Smooth muscle cell (in vitro differentiated cells): Measurements from ENCODE around the gene FAM3C. TPM values are rescaled to one million over a fixed set of nuclear protein-coding genes. Genes with fewer than 3 reads are reported as not detected.
"Not testable (repeated sequence)": the region's sequence is repeated elsewhere in the genome, so short reads cannot be mapped to it uniquely, and the experiment has no call there.

Experiments
- DNase-seq: peaks from one replicate; lab custom pipeline; 2025; ENCODE audit not compliant: unreplicated experiment; lab: John Stamatoyannopoulos, UW
- H2AFZ ChIP-seq: fragments of 200-600 bp; sonication (generic); 2 replicates; pipeline ENCODE4 v1.6.0; 2016; ENCODE audit warnings: antibody characterized with exemption, low read depth, mild to moderate bottlenecking
- H3F3A ChIP-seq: fragments of 200-600 bp; sonication (generic); 2 replicates; pipeline ENCODE4 v1.6.0; 2017; ENCODE audit warnings: antibody characterized with exemption, low read depth
- H3K27ac ChIP-seq: fragments of 200-600 bp; sonication (generic); 2 replicates; pipeline ENCODE4 v1.5.1; 2016; ENCODE audit warnings: low read depth, mild to moderate bottlenecking
- H3K27me3 ChIP-seq: fragments of 200-600 bp; sonication (generic); 2 replicates; pipeline ENCODE4 v1.6.1; 2016; ENCODE audit warnings: low read depth, mild to moderate bottlenecking
- H3K36me3 ChIP-seq: fragments of 200-600 bp; sonication (generic); 2 replicates; pipeline ENCODE4 v1.5.1; 2016; ENCODE audit warnings: low read depth
- H3K4me1 ChIP-seq: fragments of 200-600 bp; sonication (generic); 2 replicates; pipeline ENCODE4 v1.5.1; 2016; ENCODE audit warnings: low read depth
- H3K4me2 ChIP-seq: fragments of 200-600 bp; sonication (generic); 2 replicates; pipeline ENCODE4 v1.6.0; 2016; ENCODE audit warnings: mild to moderate bottlenecking
- H3K4me3 ChIP-seq: fragments of 200-600 bp; sonication (generic); 2 replicates; pipeline ENCODE4 v1.5.1; 2016; ENCODE audit warnings: mild to moderate bottlenecking
- H3K79me2 ChIP-seq: fragments of 200-600 bp; sonication (generic); 2 replicates; pipeline ENCODE4 v1.6.0; 2016; ENCODE audit warnings: low read depth, mild to moderate bottlenecking
- H3K9ac ChIP-seq: fragments of 200-600 bp; sonication (generic); 2 replicates; pipeline ENCODE4 v1.6.0; 2016; ENCODE audit warnings: low read depth
- H3K9me3 ChIP-seq: fragments of 200-600 bp; sonication (generic); replicated peaks from 2 replicates; pipeline ENCODE4 v1.5.1; 2016; ENCODE audit warnings: low read depth
- H4K20me1 ChIP-seq: fragments of 200-600 bp; sonication (generic); 2 replicates; pipeline ENCODE4 v1.6.0; 2016; ENCODE audit warnings: low read depth
- WGBS: methylation state at CpG from one replicate; pipeline ENCODE4 v1.1.7; 2016; ENCODE audit warnings: low lambda C conversion rate; 5-methylcytosine and 5-hydroxymethylcytosine counted together
- polyA plus RNA-seq: library from polyadenylated mRNA; unstranded; fragments of >200 nt; fragmentation: Nextera tagmentation; extraction: Ambion mirVana; gene quantifications from 2 replicates; pipeline ENCODE4 v1.2.1, GENCODE V29; 2016
- total RNA-seq: library from RNA; depleted of rRNA; stranded (reverse); fragments of >200 nt; gene quantifications from 2 replicates; pipeline ENCODE4 v1.2.3, GENCODE V29; 2014
- TF ChIP-seq, protein P1 (sequence below): fragments of 200-600 bp; sonication (generic); IDR thresholded peaks from 2 replicates; pipeline ENCODE4 v1.5.1; 2017; ENCODE audit warnings: borderline replicate concordance, mild to moderate bottlenecking, antibody characterized with exemption; ENCODE audit not compliant: insufficient read depth, poor library complexity, severe bottlenecking

Gene FAM3C
- total and polyA plus RNA-seq, 2 experiments from 2014 or later: 83.9 to 101 TPM

DNA sequence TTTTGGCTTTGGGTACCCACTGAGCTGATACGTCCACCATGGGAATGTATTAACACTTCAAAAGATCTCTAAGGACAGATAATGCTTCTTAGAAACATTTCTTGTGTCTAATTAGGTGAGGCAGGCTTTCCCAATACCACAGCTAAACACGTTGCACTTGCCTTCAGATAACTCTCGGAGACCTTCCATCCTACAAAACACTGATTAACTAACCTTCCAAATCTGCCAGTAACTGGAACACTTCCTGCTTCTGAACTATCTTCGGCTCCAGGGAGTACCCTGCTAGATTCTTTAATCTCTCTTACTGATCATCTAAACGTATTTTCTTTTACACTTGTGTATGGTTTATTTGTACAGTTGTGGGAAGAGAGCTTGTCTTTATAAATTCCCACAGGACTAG lies 68.4 kb downstream of the FAM3C start:
- peaks cover 15% of the 10 kb centered on the region for H3K4me1 ChIP-seq
- no peak overlapping the region for H2AFZ ChIP-seq
- H3F3A ChIP-seq: no peaks in the 10 kb centered on the region
- H3K9ac ChIP-seq: no peak overlapping the region
- H3K79me2 ChIP-seq: no peaks in the 10 kb centered on the region
- 77% methylated on average over 5 of the region's 5 CpGs for WGBS
- H3K27ac ChIP-seq: no peak overlapping the region
- peaks cover 53% of the 10 kb centered on the region for H3K27me3 ChIP-seq
- H3K9me3 ChIP-seq: no peaks in the 10 kb centered on the region
- H3K36me3 ChIP-seq: no peaks in the 10 kb centered on the region
- TF ChIP-seq, protein P1, sequence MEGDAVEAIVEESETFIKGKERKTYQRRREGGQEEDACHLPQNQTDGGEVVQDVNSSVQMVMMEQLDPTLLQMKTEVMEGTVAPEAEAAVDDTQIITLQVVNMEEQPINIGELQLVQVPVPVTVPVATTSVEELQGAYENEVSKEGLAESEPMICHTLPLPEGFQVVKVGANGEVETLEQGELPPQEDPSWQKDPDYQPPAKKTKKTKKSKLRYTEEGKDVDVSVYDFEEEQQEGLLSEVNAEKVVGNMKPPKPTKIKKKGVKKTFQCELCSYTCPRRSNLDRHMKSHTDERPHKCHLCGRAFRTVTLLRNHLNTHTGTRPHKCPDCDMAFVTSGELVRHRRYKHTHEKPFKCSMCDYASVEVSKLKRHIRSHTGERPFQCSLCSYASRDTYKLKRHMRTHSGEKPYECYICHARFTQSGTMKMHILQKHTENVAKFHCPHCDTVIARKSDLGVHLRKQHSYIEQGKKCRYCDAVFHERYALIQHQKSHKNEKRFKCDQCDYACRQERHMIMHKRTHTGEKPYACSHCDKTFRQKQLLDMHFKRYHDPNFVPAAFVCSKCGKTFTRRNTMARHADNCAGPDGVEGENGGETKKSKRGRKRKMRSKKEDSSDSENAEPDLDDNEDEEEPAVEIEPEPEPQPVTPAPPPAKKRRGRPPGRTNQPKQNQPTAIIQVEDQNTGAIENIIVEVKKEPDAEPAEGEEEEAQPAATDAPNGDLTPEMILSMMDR: no peak
- no peaks in the 10 kb centered on the region for H4K20me1 ChIP-seq
- DNase-seq: no peak
- H3K4me2 ChIP-seq: no peak overlapping the region
- no peak overlapping the region for H3K4me3 ChIP-seq

DNA sequence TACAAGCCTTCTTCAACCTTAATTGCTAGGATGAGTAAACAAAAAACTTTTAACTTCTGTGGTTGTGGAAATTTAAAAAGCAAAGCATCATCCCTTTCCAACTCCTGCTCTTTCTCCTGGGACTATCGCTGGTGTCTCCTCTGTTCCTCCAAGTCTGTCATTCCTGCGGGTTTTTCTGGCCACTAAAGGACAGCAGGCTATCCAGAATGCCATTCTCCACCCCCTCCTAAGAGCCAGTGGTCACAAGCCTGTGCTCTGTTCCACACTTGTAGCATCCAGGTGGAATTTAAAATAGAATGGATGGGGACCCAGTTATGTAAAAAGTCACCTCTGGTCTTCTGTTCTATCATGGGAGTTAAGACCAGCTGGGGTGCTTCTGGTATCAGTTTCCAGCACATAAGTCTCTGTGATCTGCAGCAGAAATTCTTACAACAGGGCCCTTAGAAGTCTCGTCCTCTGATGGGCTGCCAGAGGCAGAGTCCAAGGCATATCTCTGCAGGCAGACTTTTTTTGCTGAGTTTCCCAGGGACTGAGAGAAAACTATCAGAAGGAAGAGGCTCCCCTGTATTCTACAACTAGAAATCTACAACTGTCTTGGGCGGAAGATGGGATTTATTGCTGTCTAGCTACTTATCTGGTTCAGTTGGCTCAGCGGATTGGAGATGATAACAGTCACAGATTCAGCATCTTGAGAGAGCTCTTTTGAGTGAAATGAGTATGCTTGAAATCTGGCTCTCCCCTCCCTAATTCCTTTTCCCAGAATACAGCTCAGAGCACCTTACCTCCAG lies 72.4 kb downstream of the FAM3C start:
- Histone ChIP-seq H3K27ac (no peak overlapping the region), H3K36me3 (no peaks in the 10 kb centered on the region), H4K20me1 (no peaks in the 10 kb centered on the region), H3F3A (no peaks in the 10 kb centered on the region), H3K4me1 (peaks cover under 1% of the 10 kb centered on the region), H3K4me2 (no peak overlapping the region), H2AFZ (no peak overlapping the region), H3K9ac (no peak overlapping the region), H3K4me3 (no peak overlapping the region), H3K9me3 (no peaks in the 10 kb centered on the region), H3K27me3 (peaks cover 13% of the 10 kb centered on the region), H3K79me2 (no peaks in the 10 kb centered on the region)
- 20% methylated on average over 5 of the region's 5 CpGs for WGBS
- DNase-seq: no peak
- TF ChIP-seq, protein P1: no peak

DNA sequence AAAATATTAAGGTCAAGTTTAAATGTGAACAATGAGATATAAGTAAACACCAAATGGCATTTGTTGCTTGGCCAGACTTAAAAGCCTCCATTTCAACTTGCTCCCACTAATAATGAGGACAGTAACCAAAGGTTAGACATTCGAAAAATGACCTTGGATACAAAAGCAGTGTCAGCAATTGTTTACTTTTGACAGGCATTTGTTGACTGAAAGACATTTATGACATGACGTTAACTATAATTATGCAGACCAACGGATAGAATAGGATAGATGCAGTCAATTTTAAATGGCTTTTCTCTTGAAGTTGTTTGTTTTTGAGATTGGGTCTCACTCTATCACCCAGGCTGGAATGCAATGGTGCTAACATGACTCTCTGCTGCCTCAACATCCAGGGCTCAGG lies 73.6 kb downstream of the FAM3C start:
- H3K36me3 ChIP-seq: no peaks in the 10 kb centered on the region
- no peak overlapping the region for H3K4me2 ChIP-seq
- TF ChIP-seq, protein P1: no peak
- H3K4me3 ChIP-seq: no peak overlapping the region
- peaks cover under 1% of the 10 kb centered on the region for H3K27me3 ChIP-seq
- no peaks in the 10 kb centered on the region for H3K4me1 ChIP-seq
- no peaks in the 10 kb centered on the region for H4K20me1 ChIP-seq
- no peaks in the 10 kb centered on the region for H3K9me3 ChIP-seq
- DNase-seq: no peak
- H3F3A ChIP-seq: no peaks in the 10 kb centered on the region
- 66% methylated on average over 3 of the region's 3 CpGs for WGBS
- no peak overlapping the region for H3K9ac ChIP-seq
- H2AFZ ChIP-seq: no peak overlapping the region
- H3K27ac ChIP-seq: no peak overlapping the region
- H3K79me2 ChIP-seq: no peaks in the 10 kb centered on the region

DNA sequence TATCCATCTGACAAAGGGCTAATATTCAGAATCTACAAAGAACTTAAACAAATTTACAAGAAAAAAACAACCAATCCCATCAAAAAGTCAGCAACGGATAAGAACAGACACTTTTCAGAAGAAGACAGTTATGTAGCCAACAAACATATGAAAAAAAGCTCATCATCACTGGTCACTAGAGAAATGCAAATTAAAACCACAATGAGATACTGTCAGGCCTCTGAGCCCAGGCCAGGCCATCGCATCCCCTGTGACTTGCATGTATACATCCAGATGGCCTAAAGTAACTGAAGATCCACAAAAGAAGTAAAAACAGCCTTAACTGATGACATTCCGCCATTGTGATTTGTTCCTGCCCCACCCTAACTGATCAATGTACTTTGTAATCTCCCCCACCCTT lies 80.9 kb downstream of the FAM3C start:
- H3K9me3 ChIP-seq, H3K36me3 ChIP-seq, DNase-seq, H4K20me1 ChIP-seq, H3K79me2 ChIP-seq, H3F3A ChIP-seq, H3K27me3 ChIP-seq, H3K4me3 ChIP-seq, H2AFZ ChIP-seq, H3K9ac ChIP-seq, H3K4me2 ChIP-seq, H3K4me1 ChIP-seq, H3K27ac ChIP-seq: not testable (repeated sequence)
- WGBS: 95% methylated on average over 3 of the region's 3 CpGs
